Liver (tissue), 9 donors: ENCODE results near the gene CDK11B. TPM values are rescaled to one million over a fixed set of nuclear protein-coding genes. Genes with fewer than 3 reads are reported as not detected.
"Not testable (repeated sequence)": the region's sequence is repeated elsewhere in the genome, so short reads cannot be mapped to it uniquely, and the experiment has no call there.

Experiments used
- DNase-seq: peaks from one replicate; pipeline ENCODE4 v3.0.0-alpha.2; 2017; ENCODE audit warnings: low spot score
- H3K27ac ChIP-seq, 2 donors: one replicate each; pipeline ENCODE4 v1.7.0; 2013; ENCODE audit warnings: inconsistent platforms in 2 of 2, low read length in 2 of 2, control low read depth in 1 of 2, low read depth in 1 of 2, mild to moderate bottlenecking in 1 of 2
- H3K27me3 ChIP-seq, 4 donors: one replicate each; pipeline versions ENCODE4 v1.6.1 to v1.7.0; 2013; ENCODE audit warnings: low read length in 3 of 4, inconsistent platforms in 1 of 4, mild to moderate bottlenecking in 1 of 4, moderate library complexity in 1 of 4; ENCODE audit not compliant: control insufficient read depth in 4 of 4, insufficient read depth in 4 of 4
- H3K36me3 ChIP-seq, 4 donors: one replicate each; pipeline versions ENCODE4 v1.6.1 to v1.7.0; 2013; ENCODE audit warnings: low read length in 3 of 4, mild to moderate bottlenecking in 3 of 4, low read depth in 1 of 4, moderate library complexity in 1 of 4; ENCODE audit not compliant: control insufficient read depth in 4 of 4, insufficient read depth in 3 of 4
- H3K4me1 ChIP-seq, 4 donors: one replicate each; pipeline versions ENCODE4 v1.6.1 to v1.7.0; 2013; ENCODE audit warnings: low read length in 3 of 4, mild to moderate bottlenecking in 3 of 4, moderate library complexity in 1 of 4; ENCODE audit not compliant: control insufficient read depth in 4 of 4, insufficient read depth in 4 of 4
- H3K4me3 ChIP-seq, 3 donors: one replicate each; pipeline versions ENCODE4 v1.6.1 to v1.7.0; 2013; ENCODE audit warnings: low read length in 3 of 3, control low read depth in 1 of 3, low read depth in 1 of 3, mild to moderate bottlenecking in 1 of 3
- H3K9ac ChIP-seq, 2 donors: one replicate each; pipeline ENCODE4 v1.7.0; 2013; ENCODE audit warnings: low read length in 2 of 2, mild to moderate bottlenecking in 2 of 2, moderate library complexity in 2 of 2, control low read depth in 1 of 2, low read depth in 1 of 2
- H3K9me3 ChIP-seq, 4 donors: one replicate each; pipeline versions ENCODE4 v1.6.1 to v1.7.0; 2013; ENCODE audit warnings: low read length in 3 of 4; ENCODE audit not compliant: control insufficient read depth in 4 of 4
- EGR1 ChIP-seq, 2 donors: IDR thresholded peaks; 2 replicates each; pipeline ENCODE4 v1.6.1; 2016 to 2018; ENCODE audit warnings: antibody characterized with exemption in 2 of 2, low read depth in 2 of 2
- SP1 ChIP-seq: IDR thresholded peaks from 2 replicates; pipeline ENCODE4 v1.6.1; 2018; ENCODE audit warnings: antibody characterized with exemption, mild to moderate bottlenecking
- WGBS: extraction: QIAGEN DNeasy Blood & Tissue Kit; methylation state at CpG from one replicate; pipeline ENCODE4 v1.1.7; 2013; 5-methylcytosine and 5-hydroxymethylcytosine counted together
- polyA plus RNA-seq, 2 donors: library from polyadenylated mRNA; stranded (reverse) in 1 of 2; unstranded in 1 of 2; fragments of 200-250 nt in 1 of 2; fragments of >200 nt in 1 of 2; fragmentation: Nextera tagmentation in 1 of 2; extraction: Ambion mirVana in 1 of 2; gene quantifications; one replicate each; pipeline versions ENCODE4 v1.2.1 to v1.2.3, GENCODE V29; 2013 to 2015
- total RNA-seq, 2 donors: library from RNA; depleted of rRNA; stranded (reverse); fragments of >200 nt; gene quantifications; one replicate each; pipeline ENCODE4 v1.2.3, GENCODE V29; 2014
- TF ChIP-seq, protein P1 (sequence below): IDR thresholded peaks from 2 replicates; pipeline ENCODE4 v1.6.1; 2016; ENCODE audit warnings: antibody characterized with exemption
- donor health status: healthy.
- donor health status: healthy.
- donor health status: healthy.
- donor health status: healthy.
- donor health status: healthy.

CDK11B gene
- total and polyA plus RNA-seq, 4 donors = 5.1 to 12.2 (median 7.4) TPM

GRCh38 chr1:1664941-1665814 lies 6.4 kb upstream of the CDK11B start (continued):
- TF ChIP-seq, protein P1, sequence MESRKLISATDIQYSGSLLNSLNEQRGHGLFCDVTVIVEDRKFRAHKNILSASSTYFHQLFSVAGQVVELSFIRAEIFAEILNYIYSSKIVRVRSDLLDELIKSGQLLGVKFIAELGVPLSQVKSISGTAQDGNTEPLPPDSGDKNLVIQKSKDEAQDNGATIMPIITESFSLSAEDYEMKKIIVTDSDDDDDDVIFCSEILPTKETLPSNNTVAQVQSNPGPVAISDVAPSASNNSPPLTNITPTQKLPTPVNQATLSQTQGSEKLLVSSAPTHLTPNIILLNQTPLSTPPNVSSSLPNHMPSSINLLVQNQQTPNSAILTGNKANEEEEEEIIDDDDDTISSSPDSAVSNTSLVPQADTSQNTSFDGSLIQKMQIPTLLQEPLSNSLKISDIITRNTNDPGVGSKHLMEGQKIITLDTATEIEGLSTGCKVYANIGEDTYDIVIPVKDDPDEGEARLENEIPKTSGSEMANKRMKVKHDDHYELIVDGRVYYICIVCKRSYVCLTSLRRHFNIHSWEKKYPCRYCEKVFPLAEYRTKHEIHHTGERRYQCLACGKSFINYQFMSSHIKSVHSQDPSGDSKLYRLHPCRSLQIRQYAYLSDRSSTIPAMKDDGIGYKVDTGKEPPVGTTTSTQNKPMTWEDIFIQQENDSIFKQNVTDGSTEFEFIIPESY = no peak
- TF ChIP-seq EGR1 (IDR thresholded peaks at IDR 0.05; ENCODE audit: low read depth in 2 of 2) = no peak
- TF ChIP-seq SP1 = no peak

- H3K4me1 ChIP-seq, H3K27me3 ChIP-seq, DNase-seq, H3K9ac ChIP-seq, H3K4me3 ChIP-seq, H3K9me3 ChIP-seq, H3K27ac ChIP-seq: not testable (repeated sequence)
- peaks cover 8 to 24% (median 13%) of the 10 kb centered on the region in 4 donors for H3K36me3 ChIP-seq
- 88% methylated on average over 7 of the region's 11 CpGs for WGBS
Measured at GRCh38 chr1:1664318-1664717, 5.5 kb upstream of the CDK11B start.

- H3K27ac ChIP-seq, H3K4me3 ChIP-seq, H3K4me1 ChIP-seq, DNase-seq, H3K9ac ChIP-seq, H3K27me3 ChIP-seq, H3K9me3 ChIP-seq: not testable (repeated sequence)
- WGBS = 81% methylated on average over 15 of the region's 15 CpGs
- H3K36me3 ChIP-seq = peaks cover 8 to 20% (median 12%) of the 10 kb centered on the region in 4 donors
Measured at GRCh38 chr1:1662830-1663560, 4.2 kb upstream of the CDK11B start.

GRCh38 chr1:1662392-1662791 lies 3.6 kb upstream of the CDK11B start:
- H3K9me3 ChIP-seq, H3K27ac ChIP-seq, H3K27me3 ChIP-seq, H3K4me1 ChIP-seq, DNase-seq, H3K4me3 ChIP-seq, H3K9ac ChIP-seq: not testable (repeated sequence)
- H3K36me3 ChIP-seq = peaks cover 8 to 18% (median 11%) of the 10 kb centered on the region in 4 donors
- WGBS = 93% methylated on average over 9 of the region's 9 CpGs

DNA sequence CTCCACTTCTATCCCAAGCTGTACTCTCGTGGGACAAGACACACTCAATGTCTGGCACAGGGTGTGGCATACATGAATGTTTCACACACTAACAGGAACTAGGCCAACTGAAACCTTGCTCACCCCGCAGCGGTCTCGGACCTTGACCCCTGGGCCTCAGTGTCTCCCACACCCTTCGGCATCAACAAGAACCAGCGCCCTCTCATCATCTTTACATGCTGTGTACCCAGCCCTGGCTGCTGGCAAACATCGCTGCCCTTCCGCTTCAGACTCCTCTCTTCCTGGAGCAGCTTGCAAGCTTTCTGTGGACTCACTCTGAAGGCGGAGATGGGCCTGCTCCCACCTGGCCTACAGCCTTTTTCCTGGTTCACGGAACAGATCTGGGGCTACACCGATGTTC lies 10.5 kb downstream of the CDK11B start:
- peaks cover 1 to 28% (median 26%) of the 10 kb centered on the region in 4 donors for H3K36me3 ChIP-seq
- not testable (repeated sequence) for H3K4me1 ChIP-seq, H3K27me3 ChIP-seq, DNase-seq, H3K9ac ChIP-seq, H3K4me3 ChIP-seq, H3K27ac ChIP-seq, H3K9me3 ChIP-seq
- 74% methylated on average over 11 of the region's 11 CpGs for WGBS

GRCh38 chr1:1647567-1648241 lies 11.1 kb downstream of the CDK11B start:
- not testable (repeated sequence) for DNase-seq, H3K4me3 ChIP-seq, H3K9me3 ChIP-seq, H3K27ac ChIP-seq, H3K9ac ChIP-seq, H3K4me1 ChIP-seq, H3K27me3 ChIP-seq
- H3K36me3 ChIP-seq = peaks cover 1 to 28% (median 26%) of the 10 kb centered on the region in 4 donors
- 82% methylated on average over 17 of the region's 17 CpGs for WGBS

- H3K27ac ChIP-seq, H3K9me3 ChIP-seq, DNase-seq, H3K27me3 ChIP-seq, H3K4me1 ChIP-seq, H3K4me3 ChIP-seq, H3K9ac ChIP-seq: not testable (repeated sequence)
- WGBS = 79% methylated on average over 5 of the region's 5 CpGs
- H3K36me3 ChIP-seq = peaks cover 1 to 17% (median 14%) of the 10 kb centered on the region in 4 donors
Measured at GRCh38 chr1:1646326-1646725, 12.5 kb downstream of the CDK11B start.
